ELR (cell line): ENCODE data around the gene PNMA6E.
A peak's percentile ranks its signal among the peaks of the same experiment; 100 is the strongest.

Source experiments
- DNase-seq: peaks from one replicate; pipeline ENCODE4 v3.0.0-alpha.2; 2015; ENCODE audit warnings: low read depth

Gene PNMA6E

GRCh38 chrX:153349952-153350351 is 51.2 kb downstream of the PNMA6E start:
- DNase-seq: peak; percentile 16

GRCh38 chrX:153348421-153348820 is 52.7 kb downstream of the PNMA6E start:
- no peak for DNase-seq

GRCh38 chrX:153347530-153347929 is 53.6 kb downstream of the PNMA6E start:
- DNase-seq: no peak
